Measurements from ENCODE around the gene ZC3H7A.

GRCh38 chr16:11719762-11720161 lies 77.3 kb downstream of the ZC3H7A start:
- TF ChIP-seq PPARA (CRISPR knock-in tag; IDR thresholded peaks at IDR 0.05; ENCODE audit: borderline replicate concordance) (no peak), ARNTL (CRISPR knock-in tag; IDR thresholded peaks at IDR 0.05; ENCODE audit: borderline replicate concordance, low read depth) (no peak), PATZ1 (CRISPR knock-in tag; IDR thresholded peaks at IDR 0.05; ENCODE audit: borderline replicate concordance) (no peak), BACH2 (CRISPR knock-in tag; IDR thresholded peaks at IDR 0.05; ENCODE audit: borderline replicate concordance) (no peak)

Data from SK-N-SH treated with all-trans-retinoic acid at 6 μM for 48 hours (cell line).